Endometrium (tissue), 2 donors: ENCODE measurements around the gene HTR3C.
"Not testable (repeated sequence)": the region's sequence is repeated elsewhere in the genome, so short reads cannot be mapped to it uniquely, and the experiment has no call there.

Experiments used
- FAIRE-seq: peaks from 2 replicates; lab custom pipeline; 2012; peaks lifted over from hg19 to GRCh38; lab: Jason Lieb, UNC
- donor health status: control.
- donor health status: control.

Gene HTR3C

GRCh38 chr3:184052767-184053166 lies at the start of gene HTR3C:
Gene HTR3C, plus strand, starts transcription at chr3:184053047. Its CDS starts 34 bp downstream, at chr3:184053081.
- FAIRE-seq: no peak

GRCh38 chr3:184003187-184003967 lies 49.5 kb upstream of the HTR3C start:
- no peak for FAIRE-seq

GRCh38 chr3:184004476-184004875 lies 48.4 kb upstream of the HTR3C start:
- no peak for FAIRE-seq

- FAIRE-seq: no peak
Measured at GRCh38 chr3:184005941-184006507, 46.8 kb upstream of the HTR3C start.

- not testable (repeated sequence) for FAIRE-seq
Measured at GRCh38 chr3:184007143-184007813, 45.6 kb upstream of the HTR3C start.

GRCh38 chr3:184008161-184008560 lies 44.7 kb upstream of the HTR3C start:
- FAIRE-seq: no peak

GRCh38 chr3:184011230-184011876 lies 41.5 kb upstream of the HTR3C start:
- no peak for FAIRE-seq

- FAIRE-seq: no peak
Measured at GRCh38 chr3:184011937-184012889, 40.6 kb upstream of the HTR3C start.

- FAIRE-seq: no peak
Measured at GRCh38 chr3:184015381-184016019, 37.3 kb upstream of the HTR3C start.

- no peak for FAIRE-seq
Measured at GRCh38 chr3:184016169-184016570, 36.7 kb upstream of the HTR3C start.

- FAIRE-seq: no peak
Measured at GRCh38 chr3:184016811-184017671, 35.8 kb upstream of the HTR3C start.

GRCh38 chr3:184017672-184018423 lies 35.0 kb upstream of the HTR3C start, which contains the start of gene ABCC5:
Gene ABCC5, minus strand, starts transcription at chr3:184017884. Its CDS starts 3,492 bp downstream, at chr3:184014392.
- peak; percentile 73 for FAIRE-seq

- no peak for FAIRE-seq
Measured at GRCh38 chr3:184018424-184018973, 34.3 kb upstream of the HTR3C start.

GRCh38 chr3:184022323-184022722 lies 30.5 kb upstream of the HTR3C start:
- no peak for FAIRE-seq

GRCh38 chr3:184025256-184025655 lies 27.6 kb upstream of the HTR3C start:
- FAIRE-seq: not testable (repeated sequence)

- not testable (repeated sequence) for FAIRE-seq
Measured at GRCh38 chr3:184028275-184028890, 24.5 kb upstream of the HTR3C start.

GRCh38 chr3:184029443-184029842 lies 23.4 kb upstream of the HTR3C start:
- FAIRE-seq: no peak

GRCh38 chr3:184030536-184030935 lies 22.3 kb upstream of the HTR3C start:
- FAIRE-seq: no peak
